AG04449 (cell line): ENCODE measurements around the gene FBXO44.
A peak's percentile ranks its signal among the peaks of the same experiment; 100 is the strongest.

Source experiments
- CTCF ChIA-PET: fragments of 350-600 bp; formaldehyde crosslinking; extraction: SDS; loops from one replicate; lab custom pipeline; 2021; ENCODE audit warnings: antibody characterized with exemption; lab: Yijun Ruan, JAX
- POLR2A ChIA-PET: fragments of 400-600, 350-600 bp; formaldehyde crosslinking; extraction: SDS; loops from one replicate; lab custom pipeline; 2020; ENCODE audit warnings: antibody characterized with exemption, inconsistent platforms; lab: Yijun Ruan, JAX
- DNase-seq: peaks from one replicate; pipeline ENCODE4 v3.0.0-alpha.2; 2010; ENCODE audit warnings: low read depth, low spot score
- H3K4me3 ChIP-seq: 2 replicates; pipeline ENCODE4 v1.5.1; 2011; ENCODE audit warnings: low read depth, mild to moderate bottlenecking, control low read depth, low read length
- CTCF ChIP-seq: IDR thresholded peaks from one replicate; pipeline ENCODE4 v1.5.1; 2011; ENCODE audit warnings: mild to moderate bottlenecking, moderate library complexity, low read length, control low read depth, inconsistent platforms; ENCODE audit not compliant: insufficient read depth; ENCODE audit errors: missing control alignments

FBXO44 gene

GRCh38 chr1:11657654-11658053, 3.0 kb downstream of the FBXO44 start:
- DNase-seq, result no peak

GRCh38 chr1:11658542-11658941, 3.9 kb downstream of the FBXO44 start:
- no peak for DNase-seq
- TF ChIP-seq CTCF, result no peak
- H3K4me3 ChIP-seq, result no peak overlapping the region
- ChIA-PET CTCF (interaction anchor here (1.4 to 3.8 kb wide), 4 partner anchors 10 to 621 kb away, joined by 3 to 24 read pairs (median 8); no protein-coding TSS in a partner anchor), POLR2A (no interaction called here)

More at GRCh38 chr1:11657654-11658053, 3.0 kb downstream of the FBXO44 start:
- ChIA-PET POLR2A (no interaction called here), CTCF (interaction anchor here (1.0 to 2.5 kb wide), 3 partner anchors 12 to 620 kb away, joined by 4 to 9 read pairs (median 5); no protein-coding TSS in a partner anchor)
- no peak for TF ChIP-seq CTCF
- H3K4me3 ChIP-seq, result no peak overlapping the region

- H3K4me3 ChIP-seq, result no peak overlapping the region
- ChIA-PET POLR2A (interaction anchor here (0.6 kb wide), 1 partner anchor 426 kb away, joined by 3 read pairs; no protein-coding TSS in a partner anchor), CTCF (interaction anchor here (1.4 to 5.6 kb wide), 5 partner anchors 11 to 622 kb away, joined by 3 to 64 read pairs (median 9); no protein-coding TSS in a partner anchor)
- TF ChIP-seq CTCF, result no peak
- no peak for DNase-seq
Measured at GRCh38 chr1:11659748-11660147, 5.1 kb downstream of the FBXO44 start.

- no peak for DNase-seq
- TF ChIP-seq CTCF, result no peak
- ChIA-PET CTCF (interaction anchor here (3.8 to 5.6 kb wide), 2 partner anchors 12 to 59 kb away, joined by 24 to 64 read pairs; no protein-coding TSS in a partner anchor), POLR2A (no interaction called here)
- no peak overlapping the region for H3K4me3 ChIP-seq
Measured at GRCh38 chr1:11661103-11661502, 6.4 kb downstream of the FBXO44 start.

- H3K4me3 ChIP-seq, result peak overlapping the region; percentile 58
- CTCF ChIA-PET, result interaction anchor here (0.6 to 5.6 kb wide), 20 partner anchors 10 to 627 kb away, joined by 3 to 64 read pairs (median 8); partner anchors contain the start of genes FBXO2 and FBXO44
- DNase-seq, result no peak
- TF ChIP-seq CTCF, result no peak
- POLR2A ChIA-PET, result interaction anchor here (1.1 to 1.8 kb wide), 3 partner anchors 9 to 58 kb away, joined by 3 to 7 read pairs (median 5); partner anchors contain the start of gene MAD2L2
Measured at GRCh38 chr1:11664336-11665065, 9.8 kb downstream of the FBXO44 start.

- no peak overlapping the region for H3K4me3 ChIP-seq
- CTCF ChIA-PET, result no interaction called here
- no peak for TF ChIP-seq CTCF
- no peak for DNase-seq
- POLR2A ChIA-PET, result no interaction called here
Measured at GRCh38 chr1:11668516-11668915, 13.8 kb downstream of the FBXO44 start.
